AG09309 (cell line): ENCODE measurements around the gene BEX1.
A peak's percentile ranks its signal among the peaks of the same experiment; 100 is the strongest.
"Not testable (repeated sequence)": the region's sequence is repeated elsewhere in the genome, so short reads cannot be mapped to it uniquely, and the experiment has no call there.

Source experiments
- DNase-seq: peaks from one replicate; pipeline ENCODE4 v3.0.0-alpha.2; 2010; ENCODE audit warnings: low read depth
- H3K4me3 ChIP-seq: 2 replicates; pipeline ENCODE4 v1.5.1; 2011; ENCODE audit warnings: mild to moderate bottlenecking, low read depth, low read length, moderate library complexity; ENCODE audit not compliant: control insufficient read depth
- CTCF ChIP-seq: IDR thresholded peaks from 2 replicates; pipeline ENCODE4 v1.5.1; 2011; ENCODE audit warnings: mild to moderate bottlenecking, low read depth, low read length, inconsistent platforms; ENCODE audit not compliant: insufficient read depth, control insufficient read depth; ENCODE audit errors: missing control alignments

BEX1 gene

GRCh38 chrX:103061486-103061885 lies 2.5 kb downstream of the BEX1 start:
- no peak overlapping the region for H3K4me3 ChIP-seq
- no peak for DNase-seq
- no peak for TF ChIP-seq CTCF

DNA sequence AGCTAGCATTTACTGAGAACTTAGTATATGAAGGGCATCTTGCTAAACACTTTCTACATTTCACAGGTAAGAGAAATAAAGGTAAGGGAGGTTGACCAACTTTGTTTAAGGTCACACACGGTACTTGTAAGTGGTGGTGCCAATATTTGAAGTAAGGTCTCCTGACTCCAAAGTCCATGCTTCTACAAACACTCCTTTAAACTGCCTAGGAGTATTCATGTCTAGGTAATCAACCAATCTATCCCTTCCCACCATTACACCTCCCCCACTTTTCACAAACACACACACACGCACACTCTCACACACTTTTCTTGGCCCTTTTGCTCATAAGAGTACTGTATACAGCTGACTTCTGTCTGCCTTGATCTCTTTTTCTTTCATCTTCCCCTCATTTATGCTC lies 7.1 kb downstream of the BEX1 start:
- no peak overlapping the region for H3K4me3 ChIP-seq
- TF ChIP-seq CTCF: no peak
- DNase-seq: no peak

GRCh38 chrX:103052625-103053024 lies 11.3 kb downstream of the BEX1 start:
- no peak overlapping the region for H3K4me3 ChIP-seq
- TF ChIP-seq CTCF: no peak
- no peak for DNase-seq

- DNase-seq: no peak
- no peak overlapping the region for H3K4me3 ChIP-seq
- no peak for TF ChIP-seq CTCF
Observed at GRCh38 chrX:103051260-103051789, 12.6 kb downstream of the BEX1 start.

GRCh38 chrX:103033371-103033770 lies 30.6 kb downstream of the BEX1 start:
- not testable (repeated sequence) for DNase-seq, H3K4me3 ChIP-seq

DNA sequence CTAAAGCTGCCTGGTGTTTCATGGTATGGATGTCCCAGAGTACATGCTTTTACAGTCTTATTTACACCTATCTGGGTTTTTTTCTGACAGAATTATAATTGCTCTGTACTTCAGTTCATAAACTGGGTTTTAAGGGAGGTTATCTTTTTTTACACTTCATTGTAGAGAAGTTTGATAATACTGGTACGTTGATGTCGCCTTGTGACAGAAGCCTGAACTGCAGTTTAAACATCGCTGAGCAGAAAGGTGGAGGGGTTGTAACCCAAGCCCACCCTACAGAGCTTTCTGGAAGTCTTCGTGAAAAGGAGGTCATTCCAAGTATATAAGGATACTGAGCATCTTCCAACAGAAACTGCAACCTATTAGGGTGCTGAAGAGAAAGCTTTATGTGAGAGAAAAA lies 46.4 kb downstream of the BEX1 start:
- H3K4me3 ChIP-seq: no peak overlapping the region
- TF ChIP-seq CTCF: peak; percentile 59
- no peak for DNase-seq

DNA sequence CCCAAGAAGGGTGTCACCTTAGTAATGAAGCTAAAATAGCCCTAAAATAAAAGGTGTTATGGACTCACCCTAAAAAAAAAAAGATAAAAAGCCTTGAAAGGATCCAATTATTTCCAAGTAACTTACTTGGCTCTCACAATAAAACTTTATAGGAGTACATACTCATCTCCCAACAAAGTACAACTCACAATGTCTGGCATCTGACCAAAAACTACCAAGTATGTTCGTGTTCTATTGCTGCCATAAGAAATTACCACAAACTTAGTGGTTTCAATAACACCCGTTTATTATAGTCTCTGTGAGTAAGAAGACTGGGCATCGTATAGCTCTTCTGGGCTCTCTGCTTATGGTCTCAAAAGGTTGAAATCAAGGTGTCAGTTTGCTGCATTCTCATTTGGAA lies 51.0 kb downstream of the BEX1 start:
- H3K4me3 ChIP-seq: no peak overlapping the region
- DNase-seq: peak; percentile 28
- no peak for TF ChIP-seq CTCF
